GM06990 (cell line): ENCODE results near the gene DSCAM.

Experiments used
- DNase-seq: peaks from one replicate; pipeline ENCODE4 v3.0.0-alpha.2; 2011; ENCODE audit not compliant: insufficient read length; ENCODE audit errors: extremely low read depth
- H3K27me3 ChIP-seq: replicated peaks from 2 replicates; pipeline ENCODE4 v1.6.0; 2011; ENCODE audit warnings: low read length; ENCODE audit not compliant: control insufficient read depth, insufficient read depth
- H3K36me3 ChIP-seq: 2 replicates; pipeline ENCODE4 v1.5.1; 2011; ENCODE audit warnings: low read length; ENCODE audit not compliant: control insufficient read depth, insufficient read depth
- H3K4me3 ChIP-seq: replicated peaks from 2 replicates; pipeline ENCODE4 v1.5.1; 2011; ENCODE audit warnings: low read depth, mild to moderate bottlenecking, control low read depth, low read length
- TF ChIP-seq, protein P1 (sequence below): IDR thresholded peaks from 2 replicates; pipeline ENCODE4 v1.5.1; 2011; ENCODE audit warnings: low read length, control low read depth, mild to moderate bottlenecking, inconsistent platforms; ENCODE audit not compliant: insufficient read depth, poor library complexity, severe bottlenecking

The DSCAM gene

DNA sequence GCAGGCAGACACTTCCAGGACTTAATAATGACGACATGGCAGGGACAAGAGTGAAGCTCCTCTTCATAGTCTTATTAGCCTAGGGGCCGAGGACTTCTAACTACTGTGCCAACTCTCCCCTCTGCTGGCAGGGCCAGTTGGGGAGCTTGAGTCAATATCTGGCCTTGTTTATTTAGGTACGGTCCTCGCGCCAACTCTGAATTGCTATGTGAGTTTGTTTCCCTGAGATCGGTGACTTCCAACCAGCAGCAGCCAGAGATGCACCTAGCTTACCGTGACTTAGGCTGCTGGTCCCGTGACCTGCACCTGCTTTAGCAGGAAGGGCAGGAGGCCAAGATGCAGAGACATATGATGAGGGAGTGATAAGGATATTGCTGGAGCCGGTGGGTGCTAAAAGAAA lies 528.6 kb downstream of the DSCAM start:
- no peak overlapping the region for H3K4me3 ChIP-seq
- no peaks in the 10 kb centered on the region for H3K36me3 ChIP-seq
- DNase-seq: no peak
- TF ChIP-seq, protein P1, sequence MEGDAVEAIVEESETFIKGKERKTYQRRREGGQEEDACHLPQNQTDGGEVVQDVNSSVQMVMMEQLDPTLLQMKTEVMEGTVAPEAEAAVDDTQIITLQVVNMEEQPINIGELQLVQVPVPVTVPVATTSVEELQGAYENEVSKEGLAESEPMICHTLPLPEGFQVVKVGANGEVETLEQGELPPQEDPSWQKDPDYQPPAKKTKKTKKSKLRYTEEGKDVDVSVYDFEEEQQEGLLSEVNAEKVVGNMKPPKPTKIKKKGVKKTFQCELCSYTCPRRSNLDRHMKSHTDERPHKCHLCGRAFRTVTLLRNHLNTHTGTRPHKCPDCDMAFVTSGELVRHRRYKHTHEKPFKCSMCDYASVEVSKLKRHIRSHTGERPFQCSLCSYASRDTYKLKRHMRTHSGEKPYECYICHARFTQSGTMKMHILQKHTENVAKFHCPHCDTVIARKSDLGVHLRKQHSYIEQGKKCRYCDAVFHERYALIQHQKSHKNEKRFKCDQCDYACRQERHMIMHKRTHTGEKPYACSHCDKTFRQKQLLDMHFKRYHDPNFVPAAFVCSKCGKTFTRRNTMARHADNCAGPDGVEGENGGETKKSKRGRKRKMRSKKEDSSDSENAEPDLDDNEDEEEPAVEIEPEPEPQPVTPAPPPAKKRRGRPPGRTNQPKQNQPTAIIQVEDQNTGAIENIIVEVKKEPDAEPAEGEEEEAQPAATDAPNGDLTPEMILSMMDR: no peak
- H3K27me3 ChIP-seq: no peaks in the 10 kb centered on the region

DNA sequence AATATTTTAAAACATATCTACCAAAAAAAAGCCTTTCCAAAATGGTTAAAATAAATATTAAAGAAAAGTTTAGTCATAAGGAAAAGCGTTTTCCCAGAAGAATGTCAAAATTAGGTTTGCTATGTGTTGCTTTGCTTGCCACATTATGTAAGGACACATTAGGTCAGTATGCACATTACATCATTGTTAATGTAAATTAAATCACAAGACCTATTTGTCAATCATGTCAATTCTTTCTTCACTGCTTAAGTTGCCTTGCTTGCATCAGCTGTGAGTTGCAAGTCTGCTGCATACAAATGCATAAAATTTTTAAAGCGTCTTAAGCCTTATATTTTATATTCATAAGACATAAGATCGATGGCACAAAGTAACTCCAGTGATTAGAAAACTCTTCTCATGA lies 530.9 kb downstream of the DSCAM start:
- Histone ChIP-seq H3K4me3 (no peak overlapping the region), H3K27me3 (no peaks in the 10 kb centered on the region), H3K36me3 (no peaks in the 10 kb centered on the region)
- DNase-seq: no peak
- TF ChIP-seq, protein P1: no peak

DNA sequence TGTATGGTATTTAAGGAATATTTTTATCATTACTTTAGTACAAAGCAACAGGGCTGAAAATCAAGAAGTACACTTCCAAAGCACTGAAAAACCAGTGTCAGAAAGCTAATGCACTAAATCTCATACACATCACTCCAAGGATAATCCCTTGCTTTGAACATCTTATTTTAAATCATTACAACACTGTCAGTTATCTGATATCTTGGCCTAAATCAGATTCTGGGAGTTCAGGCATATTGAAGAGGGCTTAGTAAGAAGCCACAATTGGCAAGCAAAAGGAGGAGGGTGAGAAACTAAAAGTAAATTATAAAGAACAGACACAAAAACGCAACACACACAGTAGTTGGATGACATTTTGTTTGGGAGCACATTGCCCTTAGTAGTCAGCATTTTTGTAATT lies 531.3 kb downstream of the DSCAM start:
- TF ChIP-seq, protein P1: no peak
- H3K4me3 ChIP-seq: no peak overlapping the region
- no peak for DNase-seq
- H3K27me3 ChIP-seq: no peaks in the 10 kb centered on the region
- H3K36me3 ChIP-seq: no peaks in the 10 kb centered on the region

DNA sequence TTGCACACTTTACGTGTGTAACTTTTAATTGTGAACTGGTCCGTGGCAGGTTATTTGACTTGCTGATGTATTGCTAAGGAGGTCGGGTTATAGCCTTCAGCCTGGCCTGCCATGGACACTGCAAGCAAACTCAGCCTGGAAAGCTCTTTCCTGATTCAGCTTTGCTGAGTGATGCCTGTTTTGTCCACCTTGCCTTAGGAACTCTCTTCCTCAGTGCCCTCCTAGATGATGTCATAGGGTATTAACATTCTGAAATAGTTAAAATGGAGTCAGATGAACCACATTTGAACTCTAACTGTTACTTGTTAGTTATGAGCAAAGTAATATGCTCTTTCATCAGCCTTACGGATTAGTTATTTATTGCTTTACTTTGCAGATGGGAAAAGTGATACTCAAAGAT lies 533.7 kb downstream of the DSCAM start:
- TF ChIP-seq, protein P1: no peak
- Histone ChIP-seq H3K27me3 (no peaks in the 10 kb centered on the region), H3K4me3 (no peak overlapping the region), H3K36me3 (no peaks in the 10 kb centered on the region)
- DNase-seq: no peak

DNA sequence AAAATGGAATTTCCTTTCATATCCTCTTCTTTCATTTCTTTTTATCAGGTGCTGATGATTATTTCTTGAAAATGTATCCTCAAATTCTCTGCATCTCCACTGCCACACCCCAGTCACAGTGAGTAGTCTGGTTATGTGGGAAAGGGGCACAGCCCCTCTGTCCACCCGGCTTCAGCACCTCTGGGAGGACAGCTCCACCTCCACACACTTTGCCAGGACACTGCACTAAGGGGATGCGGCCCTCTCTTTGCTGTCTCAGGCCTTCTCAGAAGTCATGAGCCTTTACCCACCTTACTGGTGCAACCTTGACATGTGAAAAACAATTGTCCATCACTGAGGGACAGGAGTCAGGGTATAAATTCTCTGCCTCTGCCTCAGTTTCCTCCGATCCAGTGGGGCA lies 546.7 kb downstream of the DSCAM start:
- Histone ChIP-seq H3K36me3 (no peaks in the 10 kb centered on the region), H3K4me3 (no peak overlapping the region), H3K27me3 (no peaks in the 10 kb centered on the region)
- TF ChIP-seq, protein P1: no peak
- no peak for DNase-seq

DNA sequence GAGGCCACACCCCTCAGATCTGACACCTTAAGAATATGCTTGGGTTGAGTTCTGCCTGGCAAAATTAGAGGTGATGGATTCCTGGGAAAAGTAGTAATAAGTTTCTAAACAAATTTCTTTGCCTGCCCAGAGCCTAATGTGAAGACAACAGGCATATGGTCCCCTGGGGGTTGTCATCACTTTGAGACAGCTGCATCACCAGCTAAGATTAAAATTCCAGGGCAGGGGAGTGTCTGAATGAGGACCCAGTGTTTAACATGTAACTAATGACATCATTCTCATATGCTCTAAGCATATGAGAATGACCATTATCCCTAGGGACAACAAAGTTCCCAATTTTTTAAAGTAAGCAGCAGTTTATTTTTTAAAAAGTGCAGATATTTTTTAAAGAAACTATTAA lies 547.5 kb downstream of the DSCAM start:
- TF ChIP-seq, protein P1: no peak
- Histone ChIP-seq H3K4me3 (no peak overlapping the region), H3K36me3 (no peaks in the 10 kb centered on the region), H3K27me3 (no peaks in the 10 kb centered on the region)
- no peak for DNase-seq
